ENCODE measurements around the gene CHST8.

The CHST8 gene

DNA sequence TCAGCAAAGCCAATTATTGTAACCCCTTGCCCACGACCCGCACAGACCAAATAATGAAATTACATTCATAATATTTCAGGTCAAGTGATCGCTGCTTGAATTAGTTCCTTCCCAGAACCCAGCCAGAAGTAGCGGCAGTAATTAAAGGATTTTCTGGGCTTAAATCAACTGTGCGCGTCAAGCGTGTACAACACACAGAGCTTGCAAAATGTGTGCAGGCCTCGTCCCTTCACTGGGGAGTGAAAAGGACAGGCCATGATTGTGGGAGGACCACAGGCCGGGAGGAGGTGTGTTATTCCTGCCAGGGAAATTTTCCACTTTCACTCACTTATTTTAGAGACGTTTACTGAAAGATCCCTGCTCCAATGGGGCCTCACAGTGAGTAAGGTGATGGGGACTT is 84.9 kb downstream of the CHST8 start:
- in situ Hi-C loops (cut with MboI; ENCODE audit: low sequenced_read_pairs, unreplicated experiment): no loop called here
- TF ChIP-seq, protein P1, sequence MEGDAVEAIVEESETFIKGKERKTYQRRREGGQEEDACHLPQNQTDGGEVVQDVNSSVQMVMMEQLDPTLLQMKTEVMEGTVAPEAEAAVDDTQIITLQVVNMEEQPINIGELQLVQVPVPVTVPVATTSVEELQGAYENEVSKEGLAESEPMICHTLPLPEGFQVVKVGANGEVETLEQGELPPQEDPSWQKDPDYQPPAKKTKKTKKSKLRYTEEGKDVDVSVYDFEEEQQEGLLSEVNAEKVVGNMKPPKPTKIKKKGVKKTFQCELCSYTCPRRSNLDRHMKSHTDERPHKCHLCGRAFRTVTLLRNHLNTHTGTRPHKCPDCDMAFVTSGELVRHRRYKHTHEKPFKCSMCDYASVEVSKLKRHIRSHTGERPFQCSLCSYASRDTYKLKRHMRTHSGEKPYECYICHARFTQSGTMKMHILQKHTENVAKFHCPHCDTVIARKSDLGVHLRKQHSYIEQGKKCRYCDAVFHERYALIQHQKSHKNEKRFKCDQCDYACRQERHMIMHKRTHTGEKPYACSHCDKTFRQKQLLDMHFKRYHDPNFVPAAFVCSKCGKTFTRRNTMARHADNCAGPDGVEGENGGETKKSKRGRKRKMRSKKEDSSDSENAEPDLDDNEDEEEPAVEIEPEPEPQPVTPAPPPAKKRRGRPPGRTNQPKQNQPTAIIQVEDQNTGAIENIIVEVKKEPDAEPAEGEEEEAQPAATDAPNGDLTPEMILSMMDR (IDR thresholded peaks at IDR 0.05; ENCODE audit: borderline replicate concordance, control extremely low read depth, extremely low read depth, insufficient read depth, missing control alignments): no peak
- no peak for DNase-seq (ENCODE audit: low spot score)

DNA sequence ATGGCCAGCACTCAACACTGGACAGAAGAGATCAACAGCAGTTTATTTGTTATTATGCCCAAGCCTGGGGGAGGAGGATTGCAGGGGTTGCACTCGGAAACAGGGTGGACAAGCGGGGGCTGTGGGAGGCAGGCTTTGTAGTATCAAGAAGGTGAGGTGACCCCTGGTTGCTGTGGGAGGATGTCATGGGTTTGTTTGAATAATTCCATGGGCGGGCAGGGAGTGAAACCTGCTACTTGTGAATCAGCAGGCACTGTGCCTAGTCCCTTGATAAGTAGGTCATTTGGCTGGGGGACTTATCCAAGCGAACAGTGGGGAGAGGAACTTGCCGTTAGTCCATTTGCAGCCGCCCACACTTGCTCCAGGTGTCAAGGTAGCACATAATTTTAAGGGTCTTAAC is 90.5 kb downstream of the CHST8 start:
- TF ChIP-seq, protein P1 (IDR thresholded peaks at IDR 0.05; ENCODE audit: borderline replicate concordance, control extremely low read depth, extremely low read depth, insufficient read depth, missing control alignments): no peak
- no peak for DNase-seq (ENCODE audit: low spot score)
- in situ Hi-C loops (cut with MboI; ENCODE audit: low sequenced_read_pairs, unreplicated experiment): no loop called here

DNA sequence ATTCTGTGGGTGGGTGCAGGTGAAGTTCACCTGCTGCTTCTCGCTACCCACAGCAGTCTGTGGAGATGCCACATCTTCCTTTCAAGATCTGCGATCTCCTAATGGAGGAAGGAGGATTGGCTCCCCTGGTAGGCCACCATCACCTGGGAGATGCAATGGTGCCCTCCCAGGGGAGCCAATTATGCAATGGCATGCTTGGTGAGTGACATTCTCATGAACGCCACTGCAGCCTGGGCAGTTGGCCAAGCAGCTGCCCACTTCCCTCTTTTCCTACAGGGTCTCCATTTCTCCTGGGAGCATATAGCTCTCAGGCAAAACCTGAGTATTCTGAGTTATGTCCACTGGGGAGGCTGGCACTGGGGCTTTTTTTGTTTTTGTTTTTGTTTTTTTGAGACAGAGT is 91.4 kb downstream of the CHST8 start:
- in situ Hi-C loops (cut with MboI; ENCODE audit: low sequenced_read_pairs, unreplicated experiment): no loop called here
- no peak for DNase-seq (ENCODE audit: low spot score)
- TF ChIP-seq, protein P1 (IDR thresholded peaks at IDR 0.05; ENCODE audit: borderline replicate concordance, control extremely low read depth, extremely low read depth, insufficient read depth, missing control alignments): no peak

DNA sequence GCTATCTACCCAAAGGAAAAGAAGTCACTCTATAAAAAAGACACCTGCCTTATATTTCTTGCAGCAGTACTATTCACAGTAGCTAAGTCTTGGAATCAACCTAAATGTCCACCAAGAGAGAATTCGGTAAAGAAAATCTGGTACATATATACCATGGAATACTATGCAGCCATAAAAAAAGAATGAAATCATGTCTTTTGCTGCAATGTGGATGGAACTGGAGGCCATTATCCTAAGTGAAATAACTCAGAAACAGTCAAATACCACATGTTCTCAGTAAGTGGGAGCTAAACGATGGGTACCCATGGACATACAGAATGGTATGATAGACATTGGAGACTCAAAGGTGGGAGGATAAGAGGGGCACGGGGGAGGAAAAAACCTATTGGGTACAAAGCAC is 92.4 kb downstream of the CHST8 start:
- DNase-seq (ENCODE audit: low spot score): no peak
- in situ Hi-C loops (cut with MboI; ENCODE audit: low sequenced_read_pairs, unreplicated experiment): no loop called here

DNA sequence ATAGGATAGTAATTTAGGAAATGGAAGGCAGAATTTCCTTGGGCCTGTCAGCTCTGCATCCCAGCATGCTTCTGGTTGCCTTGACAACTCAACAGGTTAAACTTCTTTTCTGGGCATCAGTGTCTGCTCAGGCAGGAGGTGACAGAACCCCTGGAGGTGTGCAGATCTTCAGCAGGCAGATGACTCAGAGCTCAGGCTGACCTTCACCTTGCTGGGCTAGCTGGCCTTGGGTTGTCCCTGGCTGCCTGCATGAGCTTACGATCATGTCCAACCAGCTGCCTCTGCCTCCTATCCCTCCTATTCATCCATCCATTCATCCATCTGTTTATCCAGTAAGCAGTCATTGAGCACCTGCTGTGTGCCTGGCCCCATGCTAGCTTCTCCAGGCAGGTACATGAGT is 93.7 kb downstream of the CHST8 start:
- TF ChIP-seq, protein P1 (IDR thresholded peaks at IDR 0.05; ENCODE audit: borderline replicate concordance, control extremely low read depth, extremely low read depth, insufficient read depth, missing control alignments): no peak
- in situ Hi-C loops (cut with MboI; ENCODE audit: low sequenced_read_pairs, unreplicated experiment): no loop called here
- no peak for DNase-seq (ENCODE audit: low spot score)

More for the DNA sequence above, 92.4 kb downstream of the CHST8 start:
- TF ChIP-seq, protein P1 (IDR thresholded peaks at IDR 0.05; ENCODE audit: borderline replicate concordance, control extremely low read depth, extremely low read depth, insufficient read depth, missing control alignments): no peak

DNA sequence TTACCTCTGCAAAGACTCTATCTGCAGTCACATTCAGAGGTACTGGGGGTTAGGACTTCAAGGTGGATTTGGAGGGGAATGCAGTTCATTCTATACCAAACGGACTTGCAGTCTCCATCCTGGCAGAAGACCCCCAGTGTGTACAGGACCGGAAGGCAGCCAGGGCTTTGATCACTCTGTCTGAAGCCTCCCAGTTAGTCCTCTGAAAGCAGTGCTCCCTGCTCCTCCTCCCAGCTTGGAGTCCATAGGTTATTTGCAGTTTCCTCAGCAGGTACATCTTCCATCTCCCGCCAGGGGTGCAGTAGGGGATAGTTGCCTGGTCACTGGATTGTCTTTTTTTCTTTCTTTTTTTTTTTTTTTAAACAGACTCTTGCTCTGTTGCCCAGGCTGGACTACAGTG is 96.1 kb downstream of the CHST8 start:
- in situ Hi-C loops (cut with MboI; ENCODE audit: low sequenced_read_pairs, unreplicated experiment): no loop called here
- no peak for DNase-seq (ENCODE audit: low spot score)
- TF ChIP-seq, protein P1 (IDR thresholded peaks at IDR 0.05; ENCODE audit: borderline replicate concordance, control extremely low read depth, extremely low read depth, insufficient read depth, missing control alignments): no peak

All from GM13976 (cell line).